MCF 10A (cell line): ENCODE measurements around the gene FAM181A. TPM values are rescaled to one million over a fixed set of nuclear protein-coding genes. Genes with fewer than 3 reads are reported as not detected.

ENCODE experiments used
- BruUV-seq: library from RNA; stranded (reverse); fragments of 400-500 nt; replicated peaks from 2 replicates; lab custom pipeline; 2021; lab: Mats Ljungman, UMichigan
- CTCF ChIA-PET: fragments of 300-600 bp; sonication (Branson Sonifier 250); formaldehyde crosslinking; extraction: SDS; loops from one replicate; lab custom pipeline; 2021; ENCODE audit warnings: antibody characterized with exemption, inconsistent platforms; lab: Yijun Ruan, JAX
- POLR2A ChIA-PET: fragments of 300-600, 350-650 bp; sonication (Branson Sonifier 250); formaldehyde crosslinking; extraction: SDS; loops from one replicate; lab custom pipeline; 2020; ENCODE audit warnings: antibody characterized with exemption, inconsistent platforms; lab: Yijun Ruan, JAX
- DNase-seq: peaks from one replicate; pipeline ENCODE4 v3.0.0-alpha.2; 2018; ENCODE audit not compliant: unreplicated experiment
- H3K27ac Mint-ChIP-seq: one replicate; pipeline ENCODE4 v1.8.0; 2022; ENCODE audit warnings: mild to moderate bottlenecking, low read depth, mixed read lengths; ENCODE audit not compliant: unreplicated experiment
- H3K27me3 Mint-ChIP-seq: one replicate; pipeline ENCODE4 v1.8.0; 2022; ENCODE audit warnings: mixed read lengths; ENCODE audit not compliant: insufficient read depth, unreplicated experiment
- H3K36me3 Mint-ChIP-seq: one replicate; pipeline ENCODE4 v1.8.0; 2022; ENCODE audit warnings: mild to moderate bottlenecking, moderate library complexity, mixed read lengths; ENCODE audit not compliant: insufficient read depth, unreplicated experiment
- H3K4me1 Mint-ChIP-seq: one replicate; pipeline ENCODE4 v1.8.0; 2022; ENCODE audit warnings: mixed read lengths; ENCODE audit not compliant: insufficient read depth, unreplicated experiment
- H3K4me3 Mint-ChIP-seq: one replicate; pipeline ENCODE4 v1.8.0; 2022; ENCODE audit warnings: mild to moderate bottlenecking, moderate library complexity, mixed read lengths; ENCODE audit not compliant: unreplicated experiment
- H3K9me3 Mint-ChIP-seq: one replicate; pipeline ENCODE4 v1.8.0; 2022; ENCODE audit warnings: mixed read lengths; ENCODE audit not compliant: unreplicated experiment
- intact Hi-C: fragments of 100-400 bp; cut with micrococcal nuclease; formaldehyde crosslinking; loops from 2 replicates; pipeline ENCODE4 v1.14.1; 2022
- total RNA-seq: library from RNA; stranded (reverse); gene quantifications from 2 replicates; pipeline ENCODE4 v1.2.3, GENCODE V29; 2022
- TF ChIP-seq, protein P1 (sequence below): fragments of 200-600 bp; IDR thresholded peaks from one replicate; pipeline ENCODE4 v1.8.0; 2022; ENCODE audit warnings: antibody characterized with exemption, mild to moderate bottlenecking; ENCODE audit not compliant: unreplicated experiment

FAM181A gene
- total RNA-seq, 1 experiment from 2014 or later = not detected

DNA sequence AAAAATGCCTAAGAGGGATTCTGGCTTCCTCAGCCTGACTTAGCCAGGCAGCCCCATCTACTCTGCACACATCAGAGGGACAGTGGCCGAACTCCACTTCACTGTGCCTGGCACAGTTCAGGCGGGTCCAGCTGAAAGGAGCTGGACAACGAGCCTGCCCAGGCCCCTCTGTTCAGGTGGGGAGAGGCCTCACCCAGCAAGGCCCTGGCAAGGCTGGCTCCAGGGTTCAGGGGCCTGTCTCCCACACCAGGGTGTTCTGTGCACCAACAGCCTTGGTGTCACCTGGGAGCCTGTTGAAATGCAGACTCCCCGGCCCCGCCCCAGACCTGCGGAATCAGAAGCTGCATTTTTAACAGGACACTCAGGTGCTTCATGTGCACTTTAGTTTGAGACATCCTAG lies 9.8 kb downstream of the FAM181A start:
- Mint-ChIP-seq H3K4me1 (peaks cover 16% of the 10 kb centered on the region), H3K27me3 (no peaks in the 10 kb centered on the region), H3K27ac (peak overlapping the region; percentile 20), H3K9me3 (no peaks in the 10 kb centered on the region), H3K4me3 (no peak overlapping the region), H3K36me3 (no peaks in the 10 kb centered on the region)
- ChIA-PET POLR2A (interaction anchor here (1.1 to 1.5 kb wide), 6 partner anchors 9 to 67 kb away, joined by 3 to 6 read pairs (median 4); no protein-coding TSS in a partner anchor), CTCF (interaction anchor here (0.6 to 2.7 kb wide), 12 partner anchors 8 to 289 kb away, joined by 3 to 36 read pairs (median 3); no protein-coding TSS in a partner anchor)
- DNase-seq = no peak
- BruUV-seq = no TSS peak
- TF ChIP-seq, protein P1, sequence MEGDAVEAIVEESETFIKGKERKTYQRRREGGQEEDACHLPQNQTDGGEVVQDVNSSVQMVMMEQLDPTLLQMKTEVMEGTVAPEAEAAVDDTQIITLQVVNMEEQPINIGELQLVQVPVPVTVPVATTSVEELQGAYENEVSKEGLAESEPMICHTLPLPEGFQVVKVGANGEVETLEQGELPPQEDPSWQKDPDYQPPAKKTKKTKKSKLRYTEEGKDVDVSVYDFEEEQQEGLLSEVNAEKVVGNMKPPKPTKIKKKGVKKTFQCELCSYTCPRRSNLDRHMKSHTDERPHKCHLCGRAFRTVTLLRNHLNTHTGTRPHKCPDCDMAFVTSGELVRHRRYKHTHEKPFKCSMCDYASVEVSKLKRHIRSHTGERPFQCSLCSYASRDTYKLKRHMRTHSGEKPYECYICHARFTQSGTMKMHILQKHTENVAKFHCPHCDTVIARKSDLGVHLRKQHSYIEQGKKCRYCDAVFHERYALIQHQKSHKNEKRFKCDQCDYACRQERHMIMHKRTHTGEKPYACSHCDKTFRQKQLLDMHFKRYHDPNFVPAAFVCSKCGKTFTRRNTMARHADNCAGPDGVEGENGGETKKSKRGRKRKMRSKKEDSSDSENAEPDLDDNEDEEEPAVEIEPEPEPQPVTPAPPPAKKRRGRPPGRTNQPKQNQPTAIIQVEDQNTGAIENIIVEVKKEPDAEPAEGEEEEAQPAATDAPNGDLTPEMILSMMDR = no peak
- intact Hi-C loops = no loop called here

DNA sequence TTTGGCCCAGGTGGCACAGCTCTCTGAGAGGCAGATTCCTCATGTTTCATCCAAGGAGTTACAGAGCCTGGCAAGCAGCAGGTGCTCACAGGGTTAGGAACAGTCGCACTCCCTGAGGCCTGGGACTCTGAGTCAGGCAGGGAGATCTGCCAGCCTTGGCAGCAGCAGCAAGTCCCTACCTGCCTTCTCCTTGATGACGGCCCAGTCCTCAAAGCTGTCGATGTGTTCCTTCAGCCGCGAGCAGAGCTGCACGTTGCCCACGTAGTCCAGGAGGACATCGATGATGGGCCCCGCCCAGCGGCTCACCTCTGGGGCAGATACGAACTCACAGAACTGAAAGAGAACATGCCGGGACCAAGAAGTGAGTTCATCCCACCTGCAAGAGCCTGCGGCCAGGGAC lies 10.4 kb downstream of the FAM181A start:
- TF ChIP-seq, protein P1 = no peak
- peaks cover 16% of the 10 kb centered on the region for H3K4me1 Mint-ChIP-seq
- no peaks in the 10 kb centered on the region for H3K27me3 Mint-ChIP-seq
- H3K9me3 Mint-ChIP-seq = no peaks in the 10 kb centered on the region
- BruUV-seq = no TSS peak
- no peaks in the 10 kb centered on the region for H3K36me3 Mint-ChIP-seq
- H3K27ac Mint-ChIP-seq = peak overlapping the region; percentile 20
- intact Hi-C loops = no loop called here
- POLR2A ChIA-PET = interaction anchor here (1.1 to 1.5 kb wide), 6 partner anchors 9 to 66 kb away, joined by 3 to 6 read pairs (median 4); no protein-coding TSS in a partner anchor
- CTCF ChIA-PET = interaction anchor here (0.6 to 2.7 kb wide), 10 partner anchors 9 to 282 kb away, joined by 3 to 36 read pairs (median 4); no protein-coding TSS in a partner anchor
- DNase-seq = peak; percentile 92
- H3K4me3 Mint-ChIP-seq = peak overlapping the region; percentile 2

DNA sequence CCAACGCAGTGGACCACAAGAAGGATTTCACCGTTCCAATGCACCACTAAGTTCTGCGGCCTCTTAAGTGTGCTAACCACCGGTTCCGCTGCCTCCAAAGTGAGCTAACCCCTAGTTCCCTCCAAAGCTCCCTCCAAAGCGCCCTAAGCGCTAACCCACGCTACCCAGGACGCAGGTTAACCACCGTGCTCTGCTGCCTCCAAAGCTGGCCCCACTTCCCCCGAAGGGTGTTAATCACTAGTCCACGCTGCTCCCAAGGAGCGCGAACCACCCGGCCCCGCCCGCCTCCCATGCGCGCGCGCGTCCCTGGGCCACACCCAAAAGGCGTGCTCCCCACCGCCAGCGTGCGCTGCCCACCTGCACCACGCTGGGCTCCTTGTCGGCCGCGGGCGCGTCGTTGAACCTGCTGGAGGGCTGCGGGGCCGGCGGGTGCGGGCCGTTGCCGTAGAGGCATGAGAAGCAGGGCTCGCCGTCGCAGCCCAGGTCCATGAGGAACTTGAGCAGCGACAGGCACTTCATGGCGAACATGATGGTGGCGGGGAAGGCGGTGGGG lies 11.7 kb downstream of the FAM181A start:
- Mint-ChIP-seq H3K27me3 (no peaks in the 10 kb centered on the region), H3K36me3 (no peaks in the 10 kb centered on the region), H3K9me3 (no peaks in the 10 kb centered on the region), H3K4me3 (no peak overlapping the region), H3K4me1 (peaks cover 16% of the 10 kb centered on the region), H3K27ac (no peak overlapping the region)
- CTCF ChIA-PET = interaction anchor here (0.7 kb wide), 1 partner anchor 64 kb away, joined by 4 read pairs; no protein-coding TSS in a partner anchor
- DNase-seq = no peak
- POLR2A ChIA-PET = no interaction called here
- no TSS peak for BruUV-seq
- intact Hi-C loops = loop anchor here (1.0 kb wide), 2 partner anchors 31 to 62 kb away; no protein-coding TSS in a partner anchor
- TF ChIP-seq, protein P1 = no peak
